Stimulated activated CD4-positive, alpha-beta T cell treated with anti-CD3 and anti-CD28 coated beads, TNF-alpha, amount 100 ng/mL, for 1 hour (primary cell): ENCODE data around the gene CREBL2.
"Not testable (repeated sequence)": the region's sequence is repeated elsewhere in the genome, so short reads cannot be mapped to it uniquely, and the experiment has no call there.

ENCODE experiments used
- DNase-seq, 3 donors: peaks; one replicate each; pipeline ENCODE4 v3.0.0-alpha.2; 2020; ENCODE audit warnings: low read depth in 3 of 3, low spot score in 1 of 3

Gene CREBL2, protein sequence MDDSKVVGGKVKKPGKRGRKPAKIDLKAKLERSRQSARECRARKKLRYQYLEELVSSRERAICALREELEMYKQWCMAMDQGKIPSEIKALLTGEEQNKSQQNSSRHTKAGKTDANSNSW

DNA sequence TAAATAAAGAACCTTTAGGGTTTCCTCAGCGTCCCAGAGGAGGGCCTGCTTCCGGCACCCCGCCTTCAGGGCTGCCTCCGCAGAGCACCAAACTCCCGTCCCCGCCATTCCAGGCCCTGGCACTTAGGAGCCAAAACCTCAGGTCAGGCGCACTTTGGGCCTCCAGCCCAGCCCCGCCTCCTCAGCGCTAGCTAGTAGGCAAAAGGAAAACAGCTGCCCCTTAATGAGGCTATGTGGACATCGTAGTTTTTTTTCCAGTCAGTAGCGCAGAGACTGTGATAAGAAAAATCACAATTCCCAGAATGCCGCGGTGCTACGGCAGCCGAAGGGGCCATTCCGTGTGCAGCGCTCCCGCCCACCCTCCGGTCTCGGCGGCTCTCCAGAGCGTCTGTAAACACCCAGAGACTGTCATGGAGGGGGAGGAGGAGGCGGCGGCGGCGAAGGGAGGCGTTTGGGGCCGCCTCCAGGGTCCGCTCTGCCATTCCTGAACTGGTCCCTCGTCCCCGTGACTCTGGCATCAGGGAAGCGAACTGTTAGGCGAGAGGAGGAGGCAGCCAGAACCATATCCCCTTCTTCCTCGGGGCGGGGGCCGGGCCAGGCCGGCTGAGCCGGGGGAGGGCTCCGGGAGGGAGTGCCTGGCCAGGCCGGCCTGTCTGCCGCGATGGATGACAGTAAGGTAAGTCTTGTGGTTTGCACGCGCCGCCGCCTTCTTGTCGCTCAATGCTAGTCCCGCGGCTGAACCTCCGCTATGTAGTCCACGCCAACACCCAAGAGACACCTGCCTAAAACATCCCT lies at the start of gene CREBL2:
Gene CREBL2 (plus strand): TSS at position 365 of the 795 bp plus-strand sequence. CDS start 297 bp downstream, at position 662.
- DNase-seq = peak; percentile 54 to 67 (median 65)

DNA sequence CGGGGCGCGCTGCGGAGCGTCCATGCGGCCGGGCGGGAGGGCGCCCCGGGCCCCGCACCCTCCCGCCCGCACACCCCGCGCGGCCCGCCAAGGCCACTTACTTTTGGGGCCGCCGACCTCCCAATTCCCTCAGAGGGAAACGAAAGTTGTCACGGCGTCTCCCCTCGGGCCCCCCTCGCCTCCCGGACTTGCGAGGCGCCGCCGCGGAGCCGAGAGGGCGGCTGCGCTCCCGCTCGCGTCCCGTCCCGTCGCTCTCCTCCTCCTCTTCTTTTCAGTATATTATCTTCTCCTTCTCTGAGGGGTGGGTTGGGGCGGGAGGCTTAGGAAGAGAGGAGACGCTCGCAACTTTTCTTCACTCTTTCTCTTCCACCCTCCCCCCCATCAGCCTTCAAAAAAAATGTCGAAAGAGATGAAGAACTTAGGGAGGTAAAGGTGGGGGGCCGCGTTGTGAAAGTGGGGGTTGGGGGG lies 49.6 kb upstream of the CREBL2 start:
- DNase-seq = peak in 1 of 3 donors; percentile 28

DNA sequence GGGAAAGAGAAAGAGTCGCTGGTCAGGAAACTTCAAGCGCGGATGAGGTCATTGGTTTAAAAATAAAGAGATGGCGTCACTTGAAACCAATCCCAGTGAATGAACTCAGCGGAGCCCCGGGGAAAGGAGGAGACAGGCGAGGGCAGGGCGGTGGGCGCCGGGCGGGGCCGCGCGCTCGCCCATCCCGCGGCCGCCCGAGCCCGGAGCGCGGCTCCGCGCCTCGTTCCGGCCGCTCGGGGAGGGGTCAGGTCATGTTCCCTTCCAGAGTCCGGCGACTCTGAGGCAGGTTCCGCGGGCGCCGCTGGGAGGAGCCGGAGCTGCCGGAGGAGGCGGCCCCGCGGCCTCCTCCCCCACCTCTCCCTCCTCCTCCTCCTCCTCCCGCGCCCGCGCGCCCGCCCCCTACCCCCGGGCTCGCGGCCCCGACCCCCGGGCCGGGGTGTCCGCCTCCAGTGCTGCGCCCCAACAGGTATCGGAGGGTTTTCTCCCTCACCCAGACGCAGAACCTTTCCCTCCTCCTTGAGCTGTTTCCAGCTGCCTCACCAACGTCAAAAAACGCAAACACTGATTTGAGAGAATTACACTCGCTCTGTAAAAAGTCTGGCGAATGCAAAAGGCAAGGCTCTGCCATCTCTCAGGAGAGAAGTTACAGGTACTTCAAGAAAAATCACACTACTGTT lies 49.0 kb upstream of the CREBL2 start, which contains the start of gene DUSP16:
Gene DUSP16 (minus strand): TSS at position 279 of the 677 bp plus-strand sequence. CDS start 41,765 bp downstream, outside the sequence.
- peak; percentile 42 to 46 (median 44) for DNase-seq

DNA sequence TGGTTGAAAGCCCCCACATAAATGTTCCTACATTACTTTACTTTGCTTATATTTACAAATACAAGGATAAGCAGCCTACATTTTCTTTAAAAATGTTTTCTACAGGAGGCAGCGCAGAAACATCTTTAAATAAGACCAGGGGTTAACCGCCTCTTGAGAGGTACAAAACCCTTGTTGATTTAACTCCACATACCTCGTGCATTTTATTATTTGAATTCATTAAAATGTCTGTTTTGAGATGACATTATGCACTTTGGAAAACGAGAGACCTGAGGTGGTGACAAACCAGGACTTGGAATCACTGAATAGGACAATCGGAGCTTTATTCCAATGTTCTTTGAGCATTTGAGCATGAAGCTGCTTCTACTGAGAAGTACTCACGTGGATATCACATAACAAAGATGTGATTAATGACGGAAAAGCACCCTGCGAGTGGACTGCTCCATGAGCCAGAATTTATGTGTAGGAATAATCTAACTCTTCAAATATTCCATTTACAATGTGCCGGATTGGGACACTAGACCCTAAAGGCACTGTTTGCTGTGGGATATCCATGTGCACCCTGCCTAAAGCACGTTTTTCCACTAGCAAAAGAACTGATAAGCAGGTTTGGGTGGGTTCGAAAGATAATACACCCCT lies 48.3 kb upstream of the CREBL2 start:
- no peak for DNase-seq

DNA sequence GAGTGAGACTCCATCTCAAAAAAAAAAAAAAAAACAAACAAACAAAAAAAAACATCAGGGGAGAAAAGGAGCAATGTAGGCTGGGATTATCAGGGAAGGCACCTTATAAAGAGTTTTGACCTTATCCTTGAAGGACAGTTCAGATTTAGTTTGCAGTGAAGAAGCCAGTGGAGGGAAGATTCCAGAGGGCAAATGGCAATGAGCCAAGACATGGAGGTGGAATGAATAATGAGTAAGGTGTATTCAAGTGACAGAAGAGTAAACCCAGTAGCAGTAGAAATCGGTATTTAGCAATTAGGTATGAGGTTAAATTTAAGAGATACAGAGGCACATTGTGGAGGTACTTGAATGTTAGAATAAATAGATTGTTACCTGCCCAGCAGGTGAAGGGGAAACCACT lies 46.8 kb upstream of the CREBL2 start:
- DNase-seq = no peak

DNA sequence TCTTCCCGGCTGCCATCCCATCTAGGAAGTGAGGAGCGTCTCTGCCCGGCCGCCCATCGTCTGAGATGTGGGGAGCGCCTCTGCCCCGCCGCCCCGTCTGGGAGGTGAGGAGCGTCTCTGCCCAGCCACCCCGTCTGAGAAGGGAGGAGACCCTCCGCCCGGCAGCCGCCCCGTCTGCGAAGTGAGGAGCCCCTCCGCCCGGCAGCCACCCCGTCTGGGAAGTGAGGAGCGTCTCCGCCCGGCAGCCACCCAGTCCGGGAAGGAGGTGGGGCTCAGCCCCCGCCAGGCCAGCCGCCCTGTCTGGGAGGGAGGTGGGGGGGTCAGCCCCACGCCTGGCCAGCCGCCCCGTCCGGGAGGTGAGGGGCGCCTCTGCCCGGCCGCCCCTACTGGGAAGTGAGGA lies 45.7 kb upstream of the CREBL2 start:
- not testable (repeated sequence) for DNase-seq

DNA sequence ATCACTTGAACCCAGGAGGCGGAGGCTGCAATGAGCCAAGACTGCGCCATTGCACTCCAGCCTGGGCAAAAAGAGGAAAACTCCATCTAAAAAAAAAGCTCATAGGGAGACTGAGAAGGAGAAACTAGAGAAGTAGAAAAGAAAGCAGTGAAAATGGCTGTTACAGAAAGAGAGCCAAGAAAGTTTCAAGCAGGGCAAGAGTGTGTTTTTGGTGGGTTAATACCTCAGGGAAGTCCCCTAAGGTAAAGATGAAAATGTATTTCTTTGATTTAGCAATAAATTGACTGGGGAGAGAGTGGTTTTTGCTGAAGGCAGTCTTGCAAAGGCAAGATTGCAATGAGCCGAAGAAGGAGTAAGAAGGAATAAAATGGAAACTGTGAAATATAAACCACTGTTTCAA lies 39.0 kb upstream of the CREBL2 start:
- no peak for DNase-seq

DNA sequence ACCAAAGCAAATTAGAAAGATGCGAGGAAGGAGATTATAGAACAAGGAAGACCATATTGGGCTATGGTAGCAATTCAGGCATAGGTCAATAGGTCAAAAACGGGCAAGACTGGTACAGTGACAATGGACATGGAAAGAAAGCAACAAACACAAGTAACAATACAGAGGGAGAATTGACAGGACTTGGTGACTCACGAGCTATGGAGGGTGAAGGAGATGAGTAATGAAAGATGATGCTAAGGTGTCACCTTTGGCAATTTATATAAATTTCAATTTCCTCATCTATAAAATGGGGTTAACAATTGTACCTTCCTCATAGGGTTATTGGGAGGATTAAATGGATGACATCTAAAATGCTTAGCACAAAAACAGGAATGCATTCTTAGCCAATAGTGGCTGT lies 33.9 kb upstream of the CREBL2 start:
- no peak for DNase-seq

DNA sequence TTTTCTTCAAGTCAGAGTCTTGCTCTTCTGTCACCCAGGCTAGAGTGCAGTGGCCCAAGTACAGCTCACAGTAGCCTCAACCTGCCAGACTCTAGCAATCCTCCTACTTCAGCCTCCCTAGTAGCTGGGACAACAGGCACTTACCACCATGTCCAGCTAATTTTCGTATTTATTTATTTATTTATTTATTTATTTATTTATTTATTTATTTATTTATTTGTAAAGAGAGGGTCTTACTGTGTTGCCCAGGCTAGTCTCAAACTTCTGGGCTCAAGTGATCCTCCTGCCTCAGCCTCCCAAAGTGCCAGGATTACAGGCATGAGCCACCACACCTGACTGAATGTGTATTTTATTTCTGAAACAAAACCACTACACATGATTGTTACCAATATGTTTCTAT lies 31.0 kb upstream of the CREBL2 start:
- DNase-seq = not testable (repeated sequence)

DNA sequence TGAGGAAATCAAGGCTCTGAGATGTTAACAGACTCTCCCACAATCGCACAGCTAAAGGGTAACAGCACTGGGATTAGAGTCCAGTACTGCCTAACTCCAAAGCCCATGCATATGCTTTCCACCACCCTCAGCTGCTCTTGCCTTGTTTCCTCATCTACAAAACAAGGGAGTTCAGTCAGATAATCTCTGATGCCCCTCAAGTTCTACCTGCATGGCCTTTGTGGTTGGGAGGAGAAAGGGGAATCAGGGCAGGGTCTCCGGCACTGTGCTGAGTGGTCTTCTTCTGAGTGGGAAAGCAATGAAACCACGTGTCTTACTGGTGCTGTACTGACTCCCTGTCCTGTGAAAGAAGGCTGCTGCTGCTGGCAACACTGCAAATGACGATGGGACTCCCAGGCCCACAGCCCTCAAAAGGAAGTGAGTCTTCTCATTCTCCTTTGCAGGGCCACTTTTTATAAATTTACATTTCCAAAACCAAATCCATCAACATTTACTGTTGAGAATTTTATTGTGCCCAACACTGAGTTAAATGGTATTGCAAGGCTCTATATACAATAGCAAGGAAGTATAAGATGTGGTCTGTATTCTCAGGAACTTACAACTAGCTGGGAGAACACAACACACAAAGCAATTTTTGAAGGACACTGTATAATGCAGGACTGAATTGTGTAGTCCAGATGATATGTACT lies 29.3 kb upstream of the CREBL2 start:
- no peak for DNase-seq

DNA sequence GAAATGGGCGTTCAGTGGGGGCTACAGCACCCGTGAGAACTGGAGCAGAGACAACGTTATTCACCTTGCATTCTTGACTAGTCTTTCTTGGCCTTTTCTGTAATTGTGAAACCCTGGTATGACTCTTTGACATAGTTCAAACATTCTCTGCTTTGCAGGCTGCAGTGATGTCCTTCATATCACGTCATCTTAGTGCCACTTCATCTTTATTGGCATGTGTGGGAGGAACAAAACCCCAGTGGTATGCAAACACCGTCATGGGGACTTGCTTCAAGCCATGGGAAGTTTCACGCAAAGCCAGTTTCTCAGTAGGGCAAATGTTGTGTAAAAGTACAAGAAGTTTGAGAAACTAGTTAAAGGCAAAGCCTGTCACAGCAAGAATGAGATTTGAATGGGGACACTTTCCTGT lies 28.8 kb upstream of the CREBL2 start:
- DNase-seq = no peak

DNA sequence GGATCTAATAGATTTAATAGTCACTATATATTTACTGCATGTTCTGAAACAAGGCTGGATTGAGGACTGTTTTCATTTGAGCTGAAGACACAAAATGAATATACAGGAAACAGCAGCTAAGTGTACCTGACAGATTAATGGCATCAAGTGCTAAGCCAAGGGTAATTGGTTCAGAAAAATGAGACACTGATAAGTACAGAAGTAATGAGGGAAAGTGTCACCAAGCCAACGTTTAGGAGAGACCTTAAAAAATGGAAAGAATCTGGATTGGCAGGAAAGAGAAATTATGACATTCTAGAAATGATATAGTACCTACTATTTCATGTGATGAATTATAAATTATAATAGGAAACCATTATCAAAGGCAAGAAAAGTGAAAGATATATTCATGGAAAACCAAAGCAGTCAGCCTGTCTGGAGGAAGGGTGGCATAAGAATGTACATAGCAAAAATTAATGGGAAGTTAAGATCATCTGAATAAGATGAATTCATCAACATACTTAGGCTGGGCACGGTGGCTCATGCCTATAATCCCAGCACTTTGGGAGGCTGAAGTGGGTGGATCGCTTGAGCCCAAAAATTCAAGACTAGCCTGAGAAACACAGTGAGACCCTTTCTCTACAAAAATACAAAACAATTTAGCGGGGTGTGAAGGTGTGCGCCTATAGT lies 28.0 kb upstream of the CREBL2 start:
- DNase-seq = no peak

DNA sequence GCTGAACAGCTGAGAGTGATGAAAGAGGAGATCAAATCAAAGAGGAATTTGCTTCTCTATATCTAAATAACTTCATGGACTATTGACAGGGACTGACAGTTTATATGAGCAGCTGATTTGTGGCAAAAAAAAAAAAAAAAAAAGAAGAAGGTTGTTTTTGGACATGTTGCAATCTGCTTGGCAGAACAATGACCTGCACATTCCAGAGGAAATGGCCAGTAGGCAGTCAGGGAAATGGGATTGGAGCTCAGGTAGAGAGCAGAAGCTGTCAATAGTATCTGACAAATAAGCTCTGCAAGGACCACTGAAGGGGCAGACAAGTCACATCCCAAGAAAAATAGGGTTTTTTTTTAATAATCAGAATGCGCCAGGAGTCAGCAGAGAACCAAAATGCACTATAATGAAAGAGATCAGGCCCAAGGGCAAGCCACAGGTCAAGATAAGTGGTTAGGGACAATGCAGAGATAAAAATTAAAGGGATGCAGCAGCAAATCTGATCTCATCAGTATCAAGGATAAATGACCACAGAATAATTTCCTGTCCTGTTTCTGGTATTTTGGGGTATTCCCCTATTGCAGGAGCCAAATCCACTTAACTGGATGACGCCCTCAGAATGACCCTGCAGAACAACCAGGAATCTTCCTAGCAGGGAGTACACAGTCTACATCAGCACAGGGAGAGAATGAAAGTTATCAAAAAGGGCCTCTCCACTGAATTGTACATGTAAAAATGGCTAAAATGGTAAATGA lies 26.4 kb upstream of the CREBL2 start:
- DNase-seq = no peak

DNA sequence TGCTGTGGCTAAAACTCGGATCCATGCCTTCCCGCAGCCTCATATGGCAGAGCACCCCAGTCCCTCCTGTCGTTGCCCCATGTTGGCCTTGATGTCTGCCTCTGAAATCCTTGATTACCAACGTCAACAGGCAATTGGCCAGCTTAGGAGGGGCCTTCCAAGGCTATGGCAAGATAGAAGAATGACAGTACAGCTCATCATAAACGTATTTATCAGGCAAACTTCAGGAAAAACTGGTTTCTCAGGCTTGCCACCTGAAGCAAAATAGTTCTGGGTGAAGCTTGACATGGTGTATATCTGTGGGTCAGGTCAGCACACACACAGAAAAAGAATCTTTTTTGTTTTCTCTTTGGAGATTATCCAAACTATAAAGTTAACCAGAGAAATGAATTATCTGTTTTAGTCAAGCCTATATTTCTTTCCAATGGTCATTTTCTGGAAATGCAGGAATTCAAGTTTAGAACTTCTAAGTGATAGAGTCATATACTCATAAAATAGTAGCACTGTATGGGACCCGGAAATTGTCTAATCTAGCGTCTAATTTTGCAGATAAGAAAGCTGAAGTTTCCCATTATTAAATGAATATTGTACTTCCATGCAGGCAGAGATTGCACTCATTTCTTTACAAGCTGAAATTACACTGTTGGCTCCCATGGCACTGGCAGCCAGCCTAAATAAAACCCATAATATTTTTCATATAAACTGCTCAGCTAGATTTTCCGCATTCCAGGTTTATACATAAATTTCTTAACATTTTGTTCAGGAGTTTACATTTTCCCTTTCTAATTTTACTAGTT lies 24.6 kb upstream of the CREBL2 start:
- no peak for DNase-seq

DNA sequence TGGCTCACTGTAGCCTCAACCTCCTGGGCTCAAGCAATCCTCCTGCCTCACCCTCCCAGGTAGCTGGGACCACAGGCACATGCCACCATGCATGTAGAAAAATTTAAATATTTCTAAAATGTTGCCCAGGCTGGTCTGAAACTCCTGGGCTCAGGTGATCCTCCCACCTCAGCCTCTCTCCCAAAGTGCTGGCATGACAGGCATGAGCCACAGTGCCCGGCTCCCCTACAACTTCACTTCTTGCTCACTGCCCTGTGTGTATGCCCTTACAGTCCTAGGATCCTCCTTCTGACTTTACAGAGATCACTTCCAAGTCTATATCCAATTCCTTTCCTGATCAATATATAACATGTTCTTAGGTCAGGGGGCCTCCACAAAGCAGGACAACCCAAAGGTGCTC lies 23.8 kb upstream of the CREBL2 start:
- DNase-seq = no peak

DNA sequence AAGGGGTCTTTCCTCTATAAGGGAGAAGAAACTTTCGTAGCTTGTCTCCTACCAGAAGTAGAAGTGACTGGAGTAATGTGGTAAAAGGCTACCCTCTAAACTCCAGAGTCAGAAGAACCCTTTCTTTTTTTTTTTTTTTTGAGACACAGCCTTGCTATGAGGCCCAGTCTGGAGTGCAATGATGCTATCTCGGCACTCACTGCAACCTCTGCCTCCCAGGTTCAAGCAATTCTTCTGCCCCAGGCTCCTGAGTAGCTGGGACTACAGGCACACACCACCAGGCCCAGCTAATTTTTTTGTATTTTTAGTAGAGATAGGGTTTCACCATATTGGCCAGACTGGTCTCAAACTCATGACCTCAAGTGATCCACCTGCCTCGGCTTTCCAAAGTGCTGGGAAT lies 23.2 kb upstream of the CREBL2 start:
- DNase-seq = not testable (repeated sequence)

DNA sequence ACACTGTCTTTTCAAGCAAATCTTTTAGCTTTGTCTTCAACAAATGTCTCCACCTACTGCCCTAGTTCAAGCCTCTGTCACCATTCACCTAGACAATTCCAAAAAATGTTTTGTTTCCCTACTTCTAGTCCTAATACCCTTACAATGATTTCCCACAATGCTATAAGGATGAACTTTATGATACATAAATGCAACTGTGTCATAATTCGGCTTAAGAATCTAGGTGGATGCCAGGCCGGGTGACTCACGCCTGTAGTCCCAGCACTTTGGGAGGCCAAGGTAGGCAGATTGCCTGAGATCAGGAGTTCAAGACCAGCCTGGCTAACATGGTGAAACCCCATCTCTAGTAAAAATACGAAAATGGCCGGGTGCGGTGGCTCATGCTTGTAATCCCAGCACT lies 20.7 kb upstream of the CREBL2 start:
- DNase-seq = no peak

DNA sequence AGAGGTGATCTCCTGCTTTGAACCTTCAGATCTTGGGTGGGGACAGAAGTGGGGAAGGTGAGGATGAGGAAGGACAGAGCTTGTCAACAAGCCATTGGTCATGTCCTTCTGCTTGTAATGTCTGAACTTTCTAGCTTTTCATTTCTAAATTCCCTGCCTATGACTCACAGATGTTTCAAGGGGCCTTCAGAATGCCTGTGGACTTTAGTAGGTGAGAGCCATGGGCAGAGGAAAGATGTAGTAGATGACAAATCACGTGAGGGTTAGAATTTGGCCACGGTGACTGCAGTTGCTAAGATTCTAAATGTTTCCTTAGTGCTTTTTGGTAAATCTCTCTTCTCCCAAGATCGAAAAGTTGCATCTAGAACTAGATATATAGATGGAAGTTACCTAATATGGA lies 18.7 kb upstream of the CREBL2 start:
- DNase-seq = no peak

DNA sequence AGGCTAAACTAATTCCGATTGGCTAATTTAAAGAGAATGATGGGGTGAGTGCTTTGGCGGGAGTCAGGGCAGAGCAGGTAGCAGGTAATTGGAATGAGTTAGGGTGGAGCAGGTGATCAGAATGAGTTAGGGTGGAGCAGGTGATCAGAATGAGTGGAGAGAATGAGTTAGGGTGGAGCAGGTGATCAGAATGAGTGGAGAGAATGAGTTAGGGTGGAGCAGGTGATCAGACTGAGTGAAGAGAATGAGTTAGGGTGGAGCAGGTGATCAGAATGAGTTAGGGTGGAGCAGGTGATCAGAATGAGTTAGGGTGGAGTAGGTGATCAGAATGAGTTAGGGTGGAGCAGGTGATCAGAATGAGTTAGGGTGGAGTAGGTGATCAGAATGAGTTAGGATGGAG lies 15.7 kb upstream of the CREBL2 start:
- DNase-seq = not testable (repeated sequence)
